ENCODE data around the gene CHTF18.

Gene CHTF18

DNA sequence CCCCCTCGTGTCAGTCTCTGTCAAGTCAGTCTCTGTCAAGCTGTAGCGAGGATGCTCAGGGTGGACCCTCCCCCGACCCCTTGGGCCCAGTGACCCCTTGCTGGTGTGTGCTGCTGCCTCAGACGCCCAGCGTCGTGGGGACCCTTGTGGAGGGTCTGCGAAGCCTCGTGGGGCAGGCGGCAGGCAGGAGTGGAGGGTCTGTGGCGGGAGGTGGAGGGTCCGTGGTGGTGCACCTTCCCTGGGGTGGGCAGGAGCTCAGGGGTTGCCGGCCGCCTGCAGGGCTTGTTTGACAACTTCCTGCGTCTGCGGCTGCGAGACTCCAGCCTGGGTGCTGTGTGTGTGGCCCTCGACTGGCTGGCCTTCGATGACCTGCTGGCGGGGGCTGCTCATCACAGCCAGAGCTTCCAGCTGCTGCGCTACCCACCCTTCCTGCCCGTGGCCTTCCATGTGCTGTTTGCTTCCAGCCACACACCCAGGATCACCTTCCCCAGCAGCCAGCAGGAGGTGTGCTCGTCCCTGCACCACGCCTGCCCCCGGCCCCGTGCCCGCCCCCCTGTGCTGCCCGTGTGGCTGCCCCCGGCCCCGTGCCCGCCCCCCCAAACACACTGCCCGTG is 6.5 kb downstream of the CHTF18 start:
- DNase-seq: no peak

DNA sequence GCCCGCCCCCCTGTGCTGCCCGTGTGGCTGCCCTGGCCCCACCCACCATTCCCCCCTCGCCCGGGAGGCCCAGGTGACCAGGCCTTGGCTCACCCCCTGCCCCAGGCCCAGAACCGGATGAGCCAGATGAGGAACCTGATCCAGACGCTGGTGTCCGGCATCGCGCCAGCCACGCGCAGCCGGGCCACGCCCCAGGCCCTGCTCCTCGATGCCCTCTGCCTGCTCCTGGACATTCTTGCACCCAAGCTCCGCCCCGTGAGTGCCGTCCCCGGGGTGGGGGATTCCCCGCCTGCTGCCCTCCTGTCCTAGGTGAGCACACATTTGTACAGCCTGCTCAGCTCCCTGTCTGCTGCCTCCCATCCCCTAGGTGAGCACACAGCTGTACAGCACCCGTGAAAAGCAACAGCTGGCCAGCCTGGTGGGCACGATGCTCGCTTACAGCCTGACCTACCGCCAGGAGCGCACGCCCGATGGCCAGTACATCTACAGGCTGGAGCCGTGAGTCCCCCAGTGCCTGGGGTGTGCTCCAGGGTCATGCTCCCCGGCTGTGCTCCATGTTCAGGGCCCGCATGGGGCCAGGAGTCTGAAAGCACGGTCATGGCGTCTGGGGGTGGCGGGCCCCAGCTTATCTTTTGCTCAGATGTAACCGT is 7.3 kb downstream of the CHTF18 start:
- DNase-seq: no peak

DNA sequence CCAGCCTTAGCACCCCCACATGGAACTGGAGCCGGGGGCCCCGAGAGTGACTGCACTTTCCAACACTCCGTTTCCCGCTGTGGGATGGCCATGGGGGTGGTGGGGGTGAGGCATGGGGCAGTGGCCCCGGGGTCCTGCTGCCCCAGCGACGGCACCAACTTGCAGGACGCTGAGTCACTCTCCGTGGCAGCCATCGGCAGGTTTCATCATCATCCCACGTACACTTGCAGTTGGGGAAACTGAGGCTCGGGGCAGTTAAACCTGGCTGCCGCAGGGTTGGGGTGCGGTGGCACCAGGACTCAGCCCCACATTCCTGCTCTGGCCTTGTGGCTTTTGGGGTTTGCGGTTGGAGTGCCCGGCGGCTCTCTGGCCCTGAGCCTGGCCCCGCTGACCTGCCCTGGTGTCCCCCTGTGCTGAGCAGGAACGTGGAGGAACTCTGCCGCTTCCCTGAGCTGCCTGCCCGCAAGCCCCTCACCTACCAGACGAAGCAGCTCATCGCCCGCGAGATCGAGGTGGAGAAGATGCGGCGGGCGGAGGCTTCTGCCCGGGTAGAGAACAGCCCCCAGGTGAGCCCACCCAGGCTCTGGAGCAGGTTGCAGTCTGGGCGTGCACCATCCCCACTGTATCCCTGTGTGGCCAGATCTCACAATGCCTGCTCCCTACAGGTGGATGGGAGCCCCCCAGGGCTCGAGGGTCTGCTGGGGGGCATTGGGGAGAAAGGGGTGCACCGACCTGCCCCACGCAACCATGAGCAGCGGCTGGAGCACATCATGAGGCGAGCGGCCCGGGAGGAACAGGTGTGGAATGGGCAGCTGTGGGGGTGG is 8.1 kb downstream of the CHTF18 start:
- no peak for DNase-seq

DNA sequence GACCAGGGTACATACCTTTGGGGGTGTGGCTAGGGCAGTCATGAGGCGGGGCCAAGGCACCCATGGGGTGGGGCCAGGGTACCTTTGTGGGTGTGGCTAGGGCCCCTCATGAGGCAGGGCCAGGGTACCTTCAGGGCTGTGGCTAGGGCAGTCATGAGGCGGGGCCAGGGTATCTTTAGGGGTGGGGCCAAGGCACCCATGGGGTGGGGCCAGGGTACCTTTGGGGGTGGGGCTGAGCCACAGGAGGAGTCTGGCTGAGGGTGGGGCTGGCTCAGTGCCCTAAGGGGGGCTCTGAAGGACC is 8.7 kb downstream of the CHTF18 start:
- no peak for DNase-seq

DNA sequence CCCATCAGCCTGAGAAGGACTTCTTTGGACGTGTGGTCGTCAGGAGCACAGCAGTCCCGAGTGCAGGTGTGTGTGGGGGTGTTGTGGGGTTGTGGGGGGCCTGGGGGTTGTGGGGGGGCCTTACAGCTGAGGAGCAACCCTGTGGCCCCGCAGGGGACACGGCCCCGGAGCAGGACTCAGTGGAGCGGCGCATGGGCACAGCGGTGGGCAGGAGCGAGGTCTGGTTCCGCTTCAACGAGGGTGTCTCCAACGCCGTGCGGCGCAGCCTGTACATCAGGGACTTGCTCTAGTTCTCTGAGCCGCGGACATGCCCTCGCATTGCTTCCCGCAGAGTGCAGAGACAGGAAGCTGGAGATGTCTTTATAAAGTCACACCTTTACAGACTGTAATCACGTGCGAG is 9.3 kb downstream of the CHTF18 start:
- no peak for DNase-seq

DNA sequence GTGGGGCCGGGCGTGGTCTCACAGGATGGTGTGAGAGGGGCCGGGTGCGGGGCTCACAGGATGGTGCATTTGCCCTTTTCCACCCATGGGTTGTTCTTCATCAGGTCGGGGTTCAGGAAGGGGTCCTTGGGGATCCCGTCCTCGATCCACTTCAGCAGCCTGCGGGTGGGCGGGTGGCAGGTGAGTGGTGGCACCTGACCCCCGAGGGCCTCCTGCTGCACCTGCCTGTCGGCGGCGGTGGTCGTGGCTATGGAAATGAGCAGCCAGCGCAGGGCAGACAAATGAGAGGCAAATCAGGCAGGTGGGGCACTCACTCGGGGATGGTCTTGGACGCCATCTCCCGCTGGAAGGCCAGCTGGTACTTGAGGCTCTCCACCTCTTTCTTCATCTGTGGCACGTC is 10.2 kb downstream of the CHTF18 start:
- DNase-seq: no peak

DNA sequence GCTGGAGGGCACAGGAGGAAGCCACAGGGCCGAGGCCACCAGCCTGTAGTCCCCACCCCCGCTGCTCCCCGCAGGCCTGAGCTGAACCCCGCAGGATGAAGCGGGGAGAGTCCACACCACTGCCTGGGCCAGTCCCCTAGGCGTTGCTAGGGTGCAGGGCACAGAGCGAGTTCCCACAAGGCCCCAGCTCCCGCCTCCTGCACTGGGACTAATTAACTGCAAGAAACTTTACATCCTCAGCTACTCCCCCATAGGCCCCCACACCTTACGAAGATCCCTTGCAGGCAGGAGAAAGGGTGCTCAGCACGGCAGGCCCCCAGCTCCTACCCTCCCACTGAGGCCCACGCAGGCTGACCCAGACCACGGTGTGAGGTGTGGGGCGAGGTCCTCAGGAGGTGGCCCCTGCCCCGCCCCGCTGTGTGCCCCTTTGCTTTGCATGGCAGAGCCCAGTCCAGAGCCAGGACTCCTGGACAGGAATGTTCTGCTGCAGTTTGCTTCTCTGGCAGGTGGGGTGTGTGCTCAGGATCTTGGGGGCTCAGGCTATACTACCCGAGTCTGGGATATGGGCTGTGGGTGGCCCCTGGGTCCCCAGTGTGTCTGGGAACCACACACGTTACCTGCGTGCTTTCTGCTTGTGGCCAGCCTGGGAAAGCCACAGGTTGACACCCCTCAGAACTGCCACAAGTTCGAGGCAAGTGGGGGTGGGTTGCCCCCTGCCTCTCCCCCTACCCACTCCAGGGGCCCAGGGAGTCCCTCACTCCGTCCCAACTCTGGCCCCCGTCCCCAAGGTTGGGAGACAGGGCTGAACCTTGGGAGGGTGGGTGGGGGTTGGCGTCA is 10.9 kb downstream of the CHTF18 start:
- DNase-seq: no peak

DNA sequence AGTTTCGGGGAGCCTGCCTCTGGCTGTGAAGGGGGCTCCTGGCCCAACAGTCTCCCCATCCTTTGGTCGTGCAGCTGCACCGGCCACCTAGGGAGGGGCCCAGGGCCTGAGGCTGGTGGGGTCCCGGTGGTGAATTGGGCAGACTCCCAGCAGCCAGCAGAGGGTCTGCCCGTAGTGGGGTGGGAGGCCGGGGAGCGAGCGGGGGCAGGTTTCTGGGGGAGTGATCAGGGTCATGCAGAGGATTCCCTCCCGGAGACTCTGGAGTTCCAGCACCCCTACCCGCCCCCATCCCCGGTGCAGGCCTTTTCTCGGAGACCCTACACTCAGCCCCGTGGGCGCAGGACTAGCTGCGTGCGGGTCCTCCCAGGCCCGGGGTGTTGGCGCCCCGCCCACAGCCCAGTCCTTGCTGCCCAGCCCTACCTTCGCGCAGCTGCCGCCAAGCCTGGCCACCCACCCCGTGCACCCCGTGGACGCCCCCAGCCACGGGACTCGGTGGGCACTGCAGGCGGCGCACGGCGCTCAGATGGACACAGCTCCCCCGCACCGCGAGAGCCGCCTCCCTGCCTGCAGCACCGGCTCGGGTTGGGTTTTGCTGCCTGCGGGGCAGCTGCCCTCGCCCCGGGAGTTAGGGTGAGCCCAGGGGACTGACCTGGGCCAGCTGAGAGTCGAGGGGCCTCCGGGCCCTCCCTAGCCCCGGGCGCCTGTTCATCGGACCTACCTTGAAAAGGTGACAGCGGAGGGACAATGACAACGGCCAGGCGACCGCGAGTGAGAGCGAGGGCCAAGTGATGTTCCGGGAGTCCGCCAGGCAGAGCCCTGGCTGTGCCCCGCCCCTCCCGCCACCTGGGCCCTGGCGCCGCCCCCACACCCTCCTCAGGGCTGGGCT is 11.8 kb downstream of the CHTF18 start, which contains the start of gene GNG13:
Gene GNG13 (minus strand): TSS at position 787 of the 886 bp plus-strand sequence. CDS start 1,657 bp downstream, outside the sequence.
- DNase-seq: no peak

DNA sequence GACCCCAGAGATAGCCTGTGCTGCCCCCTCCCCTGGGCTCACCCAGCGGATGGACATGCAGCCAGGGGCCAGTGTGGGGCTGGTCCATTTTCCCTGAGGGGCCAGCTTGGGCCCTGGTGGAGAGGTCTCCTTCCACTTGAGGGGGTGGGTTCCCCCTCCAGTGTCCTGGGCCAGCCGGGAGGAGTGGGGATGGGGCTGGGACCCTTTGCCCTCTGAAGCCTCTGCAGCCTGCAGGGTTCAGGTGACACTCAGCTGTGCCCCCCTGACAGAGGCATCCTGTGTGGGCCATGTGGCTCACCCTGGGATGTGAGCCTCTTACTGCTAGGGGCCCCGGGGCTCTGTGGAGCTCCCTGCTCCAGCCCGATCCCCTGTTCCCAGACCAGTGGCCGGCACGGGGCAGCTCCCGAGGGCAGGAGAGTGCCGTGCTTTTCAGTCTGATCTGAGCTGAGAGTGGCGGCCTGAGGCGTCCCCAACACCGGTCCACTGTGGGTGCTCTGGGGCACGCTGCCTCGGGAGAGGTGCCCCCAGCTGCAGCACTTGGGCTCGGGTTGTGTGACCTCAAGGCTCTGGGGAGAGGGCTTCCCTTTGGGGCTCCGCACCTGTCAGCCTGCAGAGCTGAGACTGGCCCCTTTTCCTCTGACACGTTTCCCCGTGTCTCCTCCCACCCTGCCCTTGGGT is 12.6 kb downstream of the CHTF18 start:
- no peak for DNase-seq

DNA sequence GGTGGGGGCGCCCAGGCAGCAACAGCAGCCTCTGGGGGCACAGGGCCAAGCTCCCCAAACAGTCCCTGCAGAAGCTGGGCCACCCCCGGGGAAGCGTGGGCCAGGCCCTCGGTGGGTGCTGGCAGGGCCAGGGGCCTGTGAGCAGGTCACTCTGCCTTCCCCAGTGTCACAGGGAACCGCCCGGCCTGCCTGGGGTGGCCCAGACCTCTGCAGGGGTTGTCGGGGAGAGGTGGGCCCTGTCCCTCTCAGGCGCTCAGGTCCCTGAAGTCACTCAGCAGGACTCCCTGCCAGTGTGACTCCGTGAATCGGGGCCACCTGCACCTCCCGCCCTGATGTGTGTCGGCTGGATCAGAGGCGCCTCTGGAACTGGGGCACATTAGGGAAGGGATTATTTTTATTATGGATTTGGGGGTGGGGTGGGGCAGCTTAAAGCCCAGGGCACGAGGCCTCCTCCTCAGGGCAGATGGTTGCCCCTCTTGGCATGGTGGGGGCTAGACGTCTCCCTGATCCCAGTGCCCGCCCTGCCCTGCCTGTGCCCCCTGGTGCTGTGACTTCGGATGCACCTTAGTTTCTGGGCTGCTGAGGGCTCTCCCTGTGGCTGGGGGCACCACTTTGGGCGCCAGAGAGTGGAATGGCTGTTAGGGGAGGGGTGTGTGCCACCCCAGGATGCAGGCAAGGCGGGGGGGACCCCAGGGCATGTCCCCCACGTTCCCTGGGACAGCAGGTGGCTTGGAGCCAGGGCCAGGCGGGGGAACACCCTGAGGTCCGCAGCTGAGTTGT is 13.4 kb downstream of the CHTF18 start:
- no peak for DNase-seq

DNA sequence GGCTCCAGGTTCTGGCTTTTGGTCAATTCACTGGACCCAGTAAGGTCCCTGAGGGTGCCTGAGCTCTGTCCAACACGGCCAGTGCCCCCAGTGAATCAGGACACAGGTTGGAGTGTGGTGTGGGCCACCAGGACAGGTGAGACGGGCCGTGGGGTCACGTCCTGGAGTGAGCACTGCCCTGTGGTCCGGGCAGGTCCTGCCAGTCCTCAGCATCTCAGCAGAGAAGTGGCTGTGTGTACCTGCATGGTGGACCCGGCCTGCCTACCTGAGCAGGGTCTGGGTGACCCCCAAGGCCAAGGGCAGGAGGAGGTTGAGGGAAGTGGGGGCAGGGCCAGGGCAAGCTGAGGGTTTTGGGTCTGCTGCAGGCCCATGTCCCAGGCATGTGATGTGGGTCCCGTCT is 14.0 kb downstream of the CHTF18 start:
- DNase-seq: no peak

DNA sequence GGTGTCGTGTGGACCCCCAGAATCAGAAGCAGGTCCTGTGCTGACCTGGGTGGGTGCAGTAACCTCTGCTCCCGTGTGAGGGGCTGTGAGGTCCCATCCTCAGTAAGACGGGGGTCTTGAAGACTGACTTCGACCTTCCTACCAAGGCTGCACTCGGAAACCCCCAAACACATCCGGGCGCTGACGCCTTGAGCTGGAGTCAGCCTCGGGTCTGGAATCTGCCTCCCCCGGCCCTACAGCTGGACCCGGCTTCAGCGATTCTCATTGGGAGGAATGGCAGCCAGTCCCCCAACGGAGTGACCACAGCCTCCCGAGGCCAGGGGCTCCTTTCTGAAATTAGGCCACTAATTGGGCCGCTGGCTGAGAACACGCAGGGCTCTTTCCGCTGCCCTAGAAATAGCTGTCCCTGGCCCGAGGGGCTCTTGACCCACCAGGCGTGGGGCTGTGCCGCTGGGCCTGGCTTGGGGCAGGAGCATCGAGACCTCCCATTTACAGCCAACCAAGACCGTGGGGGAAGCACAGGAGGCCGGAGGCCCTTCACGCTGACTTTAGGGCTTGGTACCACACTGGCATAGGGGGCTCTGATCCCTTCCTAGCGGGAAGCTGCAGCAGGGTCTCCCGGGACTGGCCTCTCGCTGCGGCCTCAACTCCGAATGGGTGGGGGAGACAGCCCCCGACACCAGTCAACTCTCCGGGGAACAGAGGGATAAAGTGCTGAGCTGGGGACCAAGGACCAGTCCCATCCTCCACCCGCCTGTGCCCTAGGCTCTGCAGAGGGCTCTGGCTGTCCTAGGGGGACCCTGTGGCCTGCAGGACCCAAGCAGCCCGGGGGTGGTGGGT is 14.7 kb downstream of the CHTF18 start:
- no peak for DNase-seq

DNA sequence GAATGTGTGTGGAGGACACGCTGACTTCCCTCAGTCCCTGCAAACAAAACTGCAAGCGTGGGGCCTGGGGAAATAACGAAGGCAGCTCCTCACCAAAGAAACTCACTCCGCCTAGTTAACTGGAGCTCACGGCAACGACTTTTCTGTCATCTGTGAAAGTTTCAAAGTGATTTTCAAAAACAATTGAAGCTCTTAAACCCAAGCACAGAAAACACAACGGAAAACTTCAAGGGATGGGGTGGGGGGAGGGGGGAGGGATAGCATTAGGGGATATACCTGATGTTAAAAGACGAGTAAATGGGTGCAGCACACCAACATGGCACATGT is 15.3 kb downstream of the CHTF18 start:
- DNase-seq: no peak

DNA sequence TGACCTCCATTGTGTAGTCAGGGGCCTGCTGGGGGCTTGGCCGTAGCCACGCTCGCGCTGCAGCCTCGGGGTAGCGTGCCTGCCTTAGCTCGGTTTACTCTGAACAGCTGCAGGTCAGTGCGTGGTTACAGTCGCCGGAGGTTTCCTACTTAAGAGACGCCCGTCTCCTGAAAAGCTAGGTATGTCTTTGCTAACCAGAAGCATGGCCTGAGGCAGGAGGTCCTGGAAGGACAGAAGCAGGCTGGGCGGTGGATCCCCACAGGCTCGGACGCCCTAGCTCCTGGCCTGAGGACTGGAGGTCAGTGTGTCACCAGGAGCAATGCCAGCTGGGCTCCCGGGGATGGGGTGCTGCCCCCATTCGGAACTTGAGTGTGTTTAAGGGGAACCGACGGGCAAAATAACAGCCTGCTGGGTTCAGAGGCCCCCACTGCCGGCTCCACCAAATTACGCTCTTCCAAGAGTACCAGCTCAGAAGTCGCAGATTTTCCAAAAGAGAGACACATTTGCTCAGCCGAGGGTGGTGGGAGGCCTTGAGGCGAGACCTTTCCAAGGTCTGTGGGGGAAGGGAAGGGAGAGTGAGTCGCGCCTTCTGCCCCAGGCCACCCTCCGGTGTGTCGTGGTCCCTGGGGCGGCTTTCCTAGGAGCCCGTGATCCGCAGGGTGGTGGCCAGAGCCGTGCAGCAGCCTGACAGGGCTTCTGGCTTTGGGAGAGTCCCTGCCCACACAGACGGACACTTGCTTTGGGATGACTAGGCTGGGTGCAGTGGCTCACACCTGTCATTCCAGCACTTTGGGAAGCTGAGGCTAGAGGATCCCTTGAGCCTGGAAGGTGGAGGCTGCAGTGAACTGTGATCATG is 16.0 kb downstream of the CHTF18 start:
- no peak for DNase-seq

DNA sequence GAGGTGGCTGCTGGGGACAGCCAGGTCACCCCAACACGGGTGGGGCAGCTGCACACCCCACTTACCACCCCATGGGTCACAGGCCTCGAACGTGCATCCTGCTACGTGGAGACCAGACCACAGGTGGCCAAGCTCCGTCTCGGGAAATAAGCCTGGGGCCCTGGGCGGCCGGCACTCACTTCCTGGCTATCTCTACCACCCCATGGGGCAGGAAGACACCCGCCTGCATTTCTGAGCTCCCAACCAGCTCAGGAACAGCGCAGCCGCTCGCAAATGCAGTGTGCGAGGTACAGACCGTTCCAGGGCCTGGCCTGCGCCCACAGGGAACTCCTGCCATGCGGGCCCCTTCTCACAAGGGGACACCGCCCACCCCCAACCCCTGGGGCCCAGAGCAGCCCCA is 17.1 kb downstream of the CHTF18 start:
- DNase-seq: no peak

DNA sequence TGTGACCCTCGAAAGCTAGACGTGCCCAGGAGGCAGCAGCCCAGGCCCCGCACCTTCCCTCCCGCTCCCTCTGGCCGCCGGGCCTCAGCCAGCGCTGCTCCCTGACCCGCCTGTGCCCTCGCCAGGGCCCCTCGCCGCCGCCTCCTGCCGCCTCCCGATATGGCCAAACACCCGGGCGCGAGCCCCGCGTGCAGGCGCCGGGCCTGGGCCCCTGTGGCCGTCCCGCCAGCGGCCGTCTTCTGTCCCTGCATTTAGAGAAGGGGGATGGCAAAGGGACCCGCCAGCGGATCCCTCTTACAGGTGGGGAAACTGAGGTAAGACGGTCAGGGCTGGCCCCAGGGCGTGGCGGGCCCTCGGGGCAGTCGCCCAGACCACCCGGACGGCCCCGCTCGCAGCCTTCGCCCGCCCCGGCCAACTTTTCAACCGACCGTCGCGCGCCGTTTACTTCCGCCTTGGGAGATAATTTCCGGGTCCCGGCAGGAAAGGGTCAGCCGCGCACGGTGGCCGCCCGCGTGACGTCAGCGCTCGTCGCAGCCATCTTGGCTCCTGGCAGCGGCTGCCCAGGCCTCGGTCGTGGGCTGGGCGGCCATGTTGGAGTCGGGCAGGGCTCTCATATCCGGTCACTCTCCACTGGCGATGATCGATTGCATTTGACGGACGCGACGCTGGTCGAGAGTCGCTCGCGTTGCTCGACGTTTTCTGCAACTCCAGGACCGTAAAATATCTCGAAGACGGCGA is 19.1 kb downstream of the CHTF18 start:
- peak; percentile 41 to 71 (median 56) for DNase-seq

DNA sequence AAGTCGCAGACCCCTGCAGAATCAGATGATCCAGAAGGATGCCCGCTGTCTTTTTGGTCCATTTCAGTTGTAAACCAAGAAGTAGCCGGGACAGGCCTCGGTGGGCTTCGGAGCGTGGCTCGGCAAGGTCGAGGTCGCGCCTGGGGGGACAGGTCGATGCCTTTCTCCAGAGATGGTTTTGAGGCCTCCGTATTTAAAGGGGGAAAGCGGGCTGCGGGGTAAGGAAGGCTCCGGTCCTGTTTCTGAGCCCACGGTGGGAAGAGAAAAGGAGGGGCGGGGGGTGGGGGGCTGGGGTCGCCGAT is 19.6 kb downstream of the CHTF18 start:
- DNase-seq: no peak

DNA sequence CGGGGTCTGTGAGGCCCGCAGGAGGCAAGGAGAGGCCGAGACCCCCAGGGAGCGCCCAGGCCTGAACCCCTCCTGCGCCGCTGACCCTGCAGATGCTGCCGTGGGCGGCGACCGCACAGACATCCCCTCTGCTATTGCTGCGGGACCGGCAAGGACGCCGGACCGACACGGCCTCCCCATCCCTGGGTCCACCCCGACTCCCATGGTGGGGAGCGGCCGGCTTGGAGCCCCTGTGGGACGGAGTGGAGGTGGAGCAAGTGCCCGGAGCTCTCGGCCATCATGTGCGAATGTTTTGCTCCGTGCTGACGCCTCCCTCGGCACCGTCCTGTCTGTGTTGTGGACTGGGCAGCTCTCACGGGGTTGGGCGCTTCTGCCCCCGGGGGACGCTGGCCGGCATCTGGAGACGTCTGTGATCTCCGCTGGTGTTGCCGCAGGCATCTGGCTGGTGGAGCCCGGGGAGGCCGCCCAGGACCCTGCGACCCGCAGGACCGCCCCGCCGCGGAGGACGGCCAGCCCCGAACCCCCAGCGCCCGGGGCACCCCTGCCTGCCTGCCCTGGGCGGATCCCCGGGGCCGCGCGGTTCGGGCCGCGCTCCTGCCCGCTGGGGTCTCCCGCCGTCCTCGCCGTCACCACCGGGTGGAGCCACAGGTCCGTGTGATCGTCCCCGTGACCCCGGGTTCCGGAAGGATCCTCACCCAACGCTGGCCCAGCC is 24.9 kb downstream of the CHTF18 start:
- peak in 3 of 4 experiments; percentile 35 to 48 (median 35) for DNase-seq

All from activated naive CD4-positive, alpha-beta T cell (primary cell).